HG02973 (cell line): Measurements from ENCODE around the gene CCDC117.
"Not testable (repeated sequence)": the region's sequence is repeated elsewhere in the genome, so short reads cannot be mapped to it uniquely, and the experiment has no call there.

ENCODE experiments used
- ATAC-seq: cut with Tn5 transposase; IDR thresholded peaks from one replicate; pipeline ENCODE4 v1.9.1; 2021; ENCODE audit warnings: moderate library complexity; ENCODE audit not compliant: unreplicated experiment

CCDC117 gene

GRCh38 chr22:28824455-28824854 lies 52.0 kb downstream of the CCDC117 start:
- not testable (repeated sequence) for ATAC-seq

- not testable (repeated sequence) for ATAC-seq
Observed at GRCh38 chr22:28826430-28826829, 53.9 kb downstream of the CCDC117 start.

- ATAC-seq: no peak
Observed at GRCh38 chr22:28826921-28827320, 54.4 kb downstream of the CCDC117 start.

GRCh38 chr22:28829358-28830181 lies 57.1 kb downstream of the CCDC117 start:
- no peak for ATAC-seq

GRCh38 chr22:28830441-28830840 lies 57.9 kb downstream of the CCDC117 start:
- no peak for ATAC-seq

GRCh38 chr22:28831140-28832072 lies 58.9 kb downstream of the CCDC117 start:
- no peak for ATAC-seq

GRCh38 chr22:28832731-28833130 lies 60.2 kb downstream of the CCDC117 start:
- ATAC-seq: no peak

GRCh38 chr22:28833276-28833923 lies 60.9 kb downstream of the CCDC117 start:
- no peak for ATAC-seq

GRCh38 chr22:28835630-28836189 lies 63.2 kb downstream of the CCDC117 start:
- no peak for ATAC-seq

- ATAC-seq: no peak
Observed at GRCh38 chr22:28837640-28838039, 65.1 kb downstream of the CCDC117 start.
